ENCODE data around the gene B3GNT8.

DNA sequence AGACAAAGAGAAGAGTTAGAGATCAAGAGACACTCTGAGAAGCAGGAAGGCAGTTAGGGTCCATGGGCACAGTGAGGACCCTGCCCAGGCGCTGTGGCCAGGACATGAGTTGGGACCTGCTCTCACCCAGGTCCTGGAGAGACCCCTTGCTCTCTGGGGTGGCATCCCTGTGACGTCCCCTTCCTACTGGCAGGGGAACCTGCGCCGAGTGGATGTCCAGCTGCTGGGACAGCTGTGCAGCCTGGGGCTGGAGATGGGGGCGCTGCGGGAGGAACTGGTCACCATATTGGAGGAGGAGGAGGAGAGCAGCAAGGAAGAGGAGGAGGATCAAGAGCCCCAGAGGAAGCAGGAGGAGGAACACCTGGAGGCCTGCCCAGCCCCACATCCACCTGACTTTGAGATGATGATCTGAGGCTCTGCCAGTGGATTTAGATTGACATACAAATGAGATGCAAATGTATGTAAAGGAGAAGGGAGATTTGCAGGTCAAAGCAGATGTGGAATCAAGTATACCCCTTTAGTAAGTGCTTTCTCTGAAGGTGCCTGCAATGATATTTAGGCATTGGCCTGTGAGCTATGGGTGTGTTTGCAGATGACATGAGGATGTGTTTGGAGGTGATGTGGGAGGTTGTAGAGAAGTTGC lies 16.8 kb upstream of the B3GNT8 start:
- TF ChIP-seq POLR2AphosphoS5 (IDR thresholded peaks at IDR 0.05; ENCODE audit: low read depth, low read length), result no peak
- no peak for TF ChIP-seq POLR2A (IDR thresholded peaks at IDR 0.05; ENCODE audit: low read depth, low read length)

Data from GM12892 (cell line).